ENCODE results near the gene SPIRE1.

The SPIRE1 gene

DNA sequence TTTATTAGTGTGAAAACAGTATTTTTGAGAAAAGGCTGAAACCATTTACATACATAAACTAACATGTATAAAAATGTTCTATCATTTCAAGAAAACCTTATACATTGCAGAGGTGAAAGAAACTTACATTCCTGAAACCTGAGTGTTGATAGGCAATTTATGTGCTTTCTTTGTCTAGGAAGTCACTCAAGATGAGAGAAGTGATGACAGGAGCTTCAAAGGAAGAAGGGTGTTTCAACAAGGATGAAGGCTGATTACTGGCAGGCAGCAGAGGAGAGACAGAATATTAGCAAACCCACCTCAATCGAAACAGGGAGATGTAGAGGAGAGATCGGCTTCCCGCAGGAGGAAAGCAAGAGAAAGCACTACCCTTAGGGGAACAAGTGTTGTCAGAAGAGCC lies 125.2 kb downstream of the SPIRE1 start:
- no peaks in the 10 kb centered on the region for H3K36me3 Mint-ChIP-seq (ENCODE audit: low read depth)
- no peaks in the 10 kb centered on the region for H3K9me3 Mint-ChIP-seq
- H3K4me1 Mint-ChIP-seq: no peaks in the 10 kb centered on the region
- no peak for DNase-seq
- no peak overlapping the region for H3K27ac Mint-ChIP-seq
- ATAC-seq: no peak
- no peak overlapping the region for H3K4me3 Mint-ChIP-seq
- H3K27me3 Mint-ChIP-seq: no peaks in the 10 kb centered on the region

GRCh38 chr18:12531749-12532148 lies 126.2 kb downstream of the SPIRE1 start:
- H3K36me3 Mint-ChIP-seq (ENCODE audit: low read depth): no peaks in the 10 kb centered on the region
- H3K9me3 Mint-ChIP-seq: no peaks in the 10 kb centered on the region
- H3K4me1 Mint-ChIP-seq: no peaks in the 10 kb centered on the region
- no peak overlapping the region for H3K27ac Mint-ChIP-seq
- DNase-seq (no peak), ATAC-seq (no peak)
- H3K27me3 Mint-ChIP-seq: no peaks in the 10 kb centered on the region
- H3K4me3 Mint-ChIP-seq: no peak overlapping the region

- no peak overlapping the region for H3K27ac Mint-ChIP-seq
- no peak for DNase-seq
- ATAC-seq: no peak
- H3K36me3 Mint-ChIP-seq (ENCODE audit: low read depth): no peaks in the 10 kb centered on the region
- H3K4me3 Mint-ChIP-seq: no peak overlapping the region
- peaks cover 6% of the 10 kb centered on the region for H3K27me3 Mint-ChIP-seq
- no peaks in the 10 kb centered on the region for H3K4me1 Mint-ChIP-seq
- no peaks in the 10 kb centered on the region for H3K9me3 Mint-ChIP-seq
These were observed 137.4 kb downstream of the SPIRE1 start for GRCh38 chr18:12520442-12520992.

GRCh38 chr18:12518832-12519531 lies 138.9 kb downstream of the SPIRE1 start:
- DNase-seq (no peak), ATAC-seq (no peak)
- Mint-ChIP-seq H3K27ac (no peak overlapping the region), H3K4me3 (no peak overlapping the region), H3K27me3 (peaks cover 6% of the 10 kb centered on the region), H3K9me3 (no peaks in the 10 kb centered on the region), H3K4me1 (no peaks in the 10 kb centered on the region), H3K36me3 (ENCODE audit: low read depth) (no peaks in the 10 kb centered on the region)

- ATAC-seq (no peak), DNase-seq (no peak)
- Mint-ChIP-seq H3K27ac (no peak overlapping the region), H3K36me3 (ENCODE audit: low read depth) (no peaks in the 10 kb centered on the region), H3K4me3 (no peak overlapping the region), H3K27me3 (peaks cover 6% of the 10 kb centered on the region), H3K9me3 (no peaks in the 10 kb centered on the region), H3K4me1 (no peaks in the 10 kb centered on the region)
These were observed 139.6 kb downstream of the SPIRE1 start for GRCh38 chr18:12518326-12518725.

GRCh38 chr18:12517142-12517825 lies 140.6 kb downstream of the SPIRE1 start:
- H3K27ac Mint-ChIP-seq: no peak overlapping the region
- ATAC-seq (no peak), DNase-seq (no peak)
- no peak overlapping the region for H3K4me3 Mint-ChIP-seq
- H3K4me1 Mint-ChIP-seq: no peaks in the 10 kb centered on the region
- peaks cover 3% of the 10 kb centered on the region for H3K27me3 Mint-ChIP-seq
- no peaks in the 10 kb centered on the region for H3K9me3 Mint-ChIP-seq
- H3K36me3 Mint-ChIP-seq (ENCODE audit: low read depth): no peaks in the 10 kb centered on the region

- Mint-ChIP-seq H3K27me3 (no peaks in the 10 kb centered on the region), H3K9me3 (no peaks in the 10 kb centered on the region), H3K36me3 (ENCODE audit: low read depth) (no peaks in the 10 kb centered on the region), H3K4me1 (no peaks in the 10 kb centered on the region), H3K27ac (no peak overlapping the region), H3K4me3 (no peak overlapping the region)
- DNase-seq: no peak
- no peak for ATAC-seq
These were observed 141.8 kb downstream of the SPIRE1 start for GRCh38 chr18:12516049-12516630.

- DNase-seq (no peak), ATAC-seq (no peak)
- no peak overlapping the region for H3K27ac Mint-ChIP-seq
- H3K27me3 Mint-ChIP-seq: no peaks in the 10 kb centered on the region
- H3K4me3 Mint-ChIP-seq: no peak overlapping the region
- no peaks in the 10 kb centered on the region for H3K9me3 Mint-ChIP-seq
- no peaks in the 10 kb centered on the region for H3K4me1 Mint-ChIP-seq
- H3K36me3 Mint-ChIP-seq (ENCODE audit: low read depth): no peaks in the 10 kb centered on the region
These were observed 142.4 kb downstream of the SPIRE1 start for GRCh38 chr18:12515550-12515949.

- no peak overlapping the region for H3K27ac Mint-ChIP-seq
- no peaks in the 10 kb centered on the region for H3K36me3 Mint-ChIP-seq (ENCODE audit: low read depth)
- no peak for DNase-seq
- no peaks in the 10 kb centered on the region for H3K27me3 Mint-ChIP-seq
- H3K4me1 Mint-ChIP-seq: no peaks in the 10 kb centered on the region
- no peaks in the 10 kb centered on the region for H3K9me3 Mint-ChIP-seq
- no peak overlapping the region for H3K4me3 Mint-ChIP-seq
- no peak for ATAC-seq
These were observed 150.9 kb downstream of the SPIRE1 start for GRCh38 chr18:12507007-12507406.

GRCh38 chr18:12500986-12501385 lies 156.9 kb downstream of the SPIRE1 start:
- DNase-seq: no peak
- no peak overlapping the region for H3K27ac Mint-ChIP-seq
- no peaks in the 10 kb centered on the region for H3K4me1 Mint-ChIP-seq
- no peak overlapping the region for H3K4me3 Mint-ChIP-seq
- ATAC-seq: no peak
- H3K36me3 Mint-ChIP-seq (ENCODE audit: low read depth): no peaks in the 10 kb centered on the region
- H3K9me3 Mint-ChIP-seq: no peaks in the 10 kb centered on the region
- no peaks in the 10 kb centered on the region for H3K27me3 Mint-ChIP-seq

- Mint-ChIP-seq H3K27me3 (no peaks in the 10 kb centered on the region), H3K36me3 (ENCODE audit: low read depth) (no peaks in the 10 kb centered on the region), H3K27ac (no peak overlapping the region), H3K9me3 (no peaks in the 10 kb centered on the region), H3K4me3 (no peak overlapping the region), H3K4me1 (no peaks in the 10 kb centered on the region)
- ATAC-seq (no peak), DNase-seq (no peak)
These were observed 160.1 kb downstream of the SPIRE1 start for GRCh38 chr18:12497839-12498238.

- ATAC-seq: no peak
- H3K27me3 Mint-ChIP-seq: no peaks in the 10 kb centered on the region
- no peak overlapping the region for H3K4me3 Mint-ChIP-seq
- no peaks in the 10 kb centered on the region for H3K36me3 Mint-ChIP-seq (ENCODE audit: low read depth)
- no peak overlapping the region for H3K27ac Mint-ChIP-seq
- no peaks in the 10 kb centered on the region for H3K4me1 Mint-ChIP-seq
- no peaks in the 10 kb centered on the region for H3K9me3 Mint-ChIP-seq
- DNase-seq: no peak
These were observed 160.6 kb downstream of the SPIRE1 start for GRCh38 chr18:12497296-12497695.

- H3K36me3 Mint-ChIP-seq (ENCODE audit: low read depth): no peaks in the 10 kb centered on the region
- no peak for ATAC-seq
- H3K4me1 Mint-ChIP-seq: no peaks in the 10 kb centered on the region
- H3K9me3 Mint-ChIP-seq: no peaks in the 10 kb centered on the region
- H3K4me3 Mint-ChIP-seq: no peak overlapping the region
- peaks cover 3% of the 10 kb centered on the region for H3K27me3 Mint-ChIP-seq
- H3K27ac Mint-ChIP-seq: no peak overlapping the region
- no peak for DNase-seq
These were observed 165.0 kb downstream of the SPIRE1 start for GRCh38 chr18:12492907-12493306.

GRCh38 chr18:12491611-12492435 lies 166.1 kb downstream of the SPIRE1 start:
- H3K9me3 Mint-ChIP-seq: no peaks in the 10 kb centered on the region
- no peak overlapping the region for H3K4me3 Mint-ChIP-seq
- ATAC-seq: no peak
- peak overlapping the region; percentile 2 for H3K27ac Mint-ChIP-seq
- no peaks in the 10 kb centered on the region for H3K4me1 Mint-ChIP-seq
- DNase-seq: no peak
- H3K27me3 Mint-ChIP-seq: peaks cover 3% of the 10 kb centered on the region
- H3K36me3 Mint-ChIP-seq (ENCODE audit: low read depth): no peaks in the 10 kb centered on the region

All from activated naive CD8-positive, alpha-beta T cell treated with anti-CD3 and anti-CD28 coated beads, Interleukin-2, amount 50 U/mL, for 24 hours (primary cell).